PFSK-1 (cell line): Measurements from ENCODE around the gene PLEKHG3.

ENCODE experiments used
- POLR2AphosphoS5 ChIP-seq: IDR thresholded peaks from 2 replicates; pipeline ENCODE4 v1.6.1; 2012; ENCODE audit warnings: low read depth, mild to moderate bottlenecking, control low read depth, low read length, moderate library complexity
- TAF1 ChIP-seq: IDR thresholded peaks from 2 replicates; pipeline ENCODE4 v1.6.1; 2012; ENCODE audit warnings: low read length, control low read depth, borderline replicate concordance; ENCODE audit not compliant: insufficient read depth

GRCh38 chr14:64688031-64688430, 16.2 kb upstream of the PLEKHG3 start:
- TF ChIP-seq TAF1: no peak
- TF ChIP-seq POLR2AphosphoS5: no peak
